Smooth muscle cell (in vitro differentiated cells): ENCODE results near the gene GRB14. TPM values are rescaled to one million over a fixed set of nuclear protein-coding genes. Genes with fewer than 3 reads are reported as not detected.
A peak's percentile ranks its signal among the peaks of the same experiment; 100 is the strongest.

Experiments used
- DNase-seq: peaks from one replicate; lab custom pipeline; 2025; ENCODE audit not compliant: unreplicated experiment; lab: John Stamatoyannopoulos, UW
- H2AFZ ChIP-seq: fragments of 200-600 bp; sonication (generic); 2 replicates; pipeline ENCODE4 v1.6.0; 2016; ENCODE audit warnings: antibody characterized with exemption, low read depth, mild to moderate bottlenecking
- H3F3A ChIP-seq: fragments of 200-600 bp; sonication (generic); 2 replicates; pipeline ENCODE4 v1.6.0; 2017; ENCODE audit warnings: antibody characterized with exemption, low read depth
- H3K27ac ChIP-seq: fragments of 200-600 bp; sonication (generic); 2 replicates; pipeline ENCODE4 v1.5.1; 2016; ENCODE audit warnings: low read depth, mild to moderate bottlenecking
- H3K27me3 ChIP-seq: fragments of 200-600 bp; sonication (generic); 2 replicates; pipeline ENCODE4 v1.6.1; 2016; ENCODE audit warnings: low read depth, mild to moderate bottlenecking
- H3K36me3 ChIP-seq: fragments of 200-600 bp; sonication (generic); 2 replicates; pipeline ENCODE4 v1.5.1; 2016; ENCODE audit warnings: low read depth
- H3K4me1 ChIP-seq: fragments of 200-600 bp; sonication (generic); 2 replicates; pipeline ENCODE4 v1.5.1; 2016; ENCODE audit warnings: low read depth
- H3K4me2 ChIP-seq: fragments of 200-600 bp; sonication (generic); 2 replicates; pipeline ENCODE4 v1.6.0; 2016; ENCODE audit warnings: mild to moderate bottlenecking
- H3K4me3 ChIP-seq: fragments of 200-600 bp; sonication (generic); 2 replicates; pipeline ENCODE4 v1.5.1; 2016; ENCODE audit warnings: mild to moderate bottlenecking
- H3K79me2 ChIP-seq: fragments of 200-600 bp; sonication (generic); 2 replicates; pipeline ENCODE4 v1.6.0; 2016; ENCODE audit warnings: low read depth, mild to moderate bottlenecking
- H3K9ac ChIP-seq: fragments of 200-600 bp; sonication (generic); 2 replicates; pipeline ENCODE4 v1.6.0; 2016; ENCODE audit warnings: low read depth
- H3K9me3 ChIP-seq: fragments of 200-600 bp; sonication (generic); replicated peaks from 2 replicates; pipeline ENCODE4 v1.5.1; 2016; ENCODE audit warnings: low read depth
- H4K20me1 ChIP-seq: fragments of 200-600 bp; sonication (generic); 2 replicates; pipeline ENCODE4 v1.6.0; 2016; ENCODE audit warnings: low read depth
- WGBS: methylation state at CpG from one replicate; pipeline ENCODE4 v1.1.7; 2016; ENCODE audit warnings: low lambda C conversion rate; 5-methylcytosine and 5-hydroxymethylcytosine counted together
- polyA plus RNA-seq: library from polyadenylated mRNA; unstranded; fragments of >200 nt; fragmentation: Nextera tagmentation; extraction: Ambion mirVana; gene quantifications from 2 replicates; pipeline ENCODE4 v1.2.1, GENCODE V29; 2016
- total RNA-seq: library from RNA; depleted of rRNA; stranded (reverse); fragments of >200 nt; gene quantifications from 2 replicates; pipeline ENCODE4 v1.2.3, GENCODE V29; 2014
- TF ChIP-seq, protein P1 (sequence below): fragments of 200-600 bp; sonication (generic); IDR thresholded peaks from 2 replicates; pipeline ENCODE4 v1.5.1; 2017; ENCODE audit warnings: borderline replicate concordance, mild to moderate bottlenecking, antibody characterized with exemption; ENCODE audit not compliant: insufficient read depth, poor library complexity, severe bottlenecking

GRB14 gene
- total and polyA plus RNA-seq, 2 experiments from 2014 or later: 0.22 TPM; not detected in 1

DNA sequence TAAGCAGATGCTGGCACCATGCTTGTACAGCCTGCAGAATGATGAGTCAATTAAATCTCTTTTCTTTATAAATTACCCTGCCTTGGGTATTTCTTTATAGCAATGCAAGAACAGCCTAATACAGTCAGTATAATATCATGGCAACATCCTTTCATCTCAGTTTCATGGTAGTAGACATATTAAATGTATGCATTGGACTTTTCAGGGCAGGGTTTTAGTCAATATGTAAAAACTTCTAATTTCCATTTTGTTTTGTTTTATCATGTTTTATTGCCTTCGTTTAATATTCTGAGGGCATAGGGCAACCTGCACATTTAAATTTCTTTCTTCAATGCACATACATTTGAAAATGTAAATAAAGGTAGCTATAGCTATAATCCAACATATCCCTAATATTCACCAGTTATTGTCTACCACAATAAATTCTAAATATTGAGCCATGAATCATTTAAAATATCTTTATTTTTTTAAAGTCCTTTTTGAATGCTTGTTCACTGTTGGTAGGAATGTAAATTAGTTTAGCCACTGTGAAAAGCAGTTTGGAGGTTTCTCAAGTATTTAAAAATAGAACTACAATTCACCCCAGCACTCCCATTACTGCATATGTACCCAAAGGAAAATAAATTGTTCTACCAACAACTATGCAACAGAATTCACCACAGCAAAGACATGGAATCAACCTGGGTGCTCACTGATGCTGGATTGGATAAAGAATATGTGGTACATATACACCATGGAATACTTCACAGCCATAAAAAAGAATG is 41.8 kb upstream of the GRB14 start:
- Histone ChIP-seq H3K36me3 (no peaks in the 10 kb centered on the region), H3K4me2 (no peak overlapping the region), H3K9me3 (no peaks in the 10 kb centered on the region), H3K4me3 (no peak overlapping the region), H4K20me1 (no peaks in the 10 kb centered on the region), H3K4me1 (no peaks in the 10 kb centered on the region), H3K9ac (no peak overlapping the region), H3F3A (no peaks in the 10 kb centered on the region), H2AFZ (no peak overlapping the region), H3K27ac (no peak overlapping the region), H3K79me2 (no peaks in the 10 kb centered on the region), H3K27me3 (no peaks in the 10 kb centered on the region)
- 100% methylated on average over 1 of the region's 1 CpG for WGBS
- TF ChIP-seq, protein P1, sequence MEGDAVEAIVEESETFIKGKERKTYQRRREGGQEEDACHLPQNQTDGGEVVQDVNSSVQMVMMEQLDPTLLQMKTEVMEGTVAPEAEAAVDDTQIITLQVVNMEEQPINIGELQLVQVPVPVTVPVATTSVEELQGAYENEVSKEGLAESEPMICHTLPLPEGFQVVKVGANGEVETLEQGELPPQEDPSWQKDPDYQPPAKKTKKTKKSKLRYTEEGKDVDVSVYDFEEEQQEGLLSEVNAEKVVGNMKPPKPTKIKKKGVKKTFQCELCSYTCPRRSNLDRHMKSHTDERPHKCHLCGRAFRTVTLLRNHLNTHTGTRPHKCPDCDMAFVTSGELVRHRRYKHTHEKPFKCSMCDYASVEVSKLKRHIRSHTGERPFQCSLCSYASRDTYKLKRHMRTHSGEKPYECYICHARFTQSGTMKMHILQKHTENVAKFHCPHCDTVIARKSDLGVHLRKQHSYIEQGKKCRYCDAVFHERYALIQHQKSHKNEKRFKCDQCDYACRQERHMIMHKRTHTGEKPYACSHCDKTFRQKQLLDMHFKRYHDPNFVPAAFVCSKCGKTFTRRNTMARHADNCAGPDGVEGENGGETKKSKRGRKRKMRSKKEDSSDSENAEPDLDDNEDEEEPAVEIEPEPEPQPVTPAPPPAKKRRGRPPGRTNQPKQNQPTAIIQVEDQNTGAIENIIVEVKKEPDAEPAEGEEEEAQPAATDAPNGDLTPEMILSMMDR: no peak
- DNase-seq: no peak

DNA sequence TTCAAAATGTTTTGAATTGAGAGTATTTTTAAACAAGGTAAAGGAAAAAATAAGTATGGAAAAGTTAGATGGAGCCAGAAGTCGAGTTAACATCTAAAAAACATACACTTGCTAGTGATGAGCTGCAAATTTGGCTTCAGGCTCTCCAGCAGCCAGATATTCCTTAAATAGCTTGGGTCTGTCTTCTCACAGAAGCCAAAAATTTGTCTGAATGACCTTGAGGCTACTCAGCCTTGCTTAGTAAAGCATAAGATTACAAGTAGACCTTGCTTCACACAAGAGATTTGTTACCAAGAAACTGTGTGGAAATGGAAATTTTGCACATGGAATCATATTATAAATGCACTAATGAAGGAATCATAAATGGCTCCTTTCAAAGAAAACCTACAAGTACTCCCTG is 40.8 kb upstream of the GRB14 start:
- H3K27ac ChIP-seq: no peak overlapping the region
- H2AFZ ChIP-seq: no peak overlapping the region
- no peaks in the 10 kb centered on the region for H3K36me3 ChIP-seq
- no peaks in the 10 kb centered on the region for H3K27me3 ChIP-seq
- WGBS: 83% methylated on average over 1 of the region's 1 CpG
- no peaks in the 10 kb centered on the region for H3F3A ChIP-seq
- TF ChIP-seq, protein P1: no peak
- H3K79me2 ChIP-seq: no peaks in the 10 kb centered on the region
- no peak overlapping the region for H3K9ac ChIP-seq
- no peak for DNase-seq
- H3K4me2 ChIP-seq: no peak overlapping the region
- H4K20me1 ChIP-seq: no peaks in the 10 kb centered on the region
- no peaks in the 10 kb centered on the region for H3K9me3 ChIP-seq
- H3K4me1 ChIP-seq: no peaks in the 10 kb centered on the region
- H3K4me3 ChIP-seq: no peak overlapping the region

DNA sequence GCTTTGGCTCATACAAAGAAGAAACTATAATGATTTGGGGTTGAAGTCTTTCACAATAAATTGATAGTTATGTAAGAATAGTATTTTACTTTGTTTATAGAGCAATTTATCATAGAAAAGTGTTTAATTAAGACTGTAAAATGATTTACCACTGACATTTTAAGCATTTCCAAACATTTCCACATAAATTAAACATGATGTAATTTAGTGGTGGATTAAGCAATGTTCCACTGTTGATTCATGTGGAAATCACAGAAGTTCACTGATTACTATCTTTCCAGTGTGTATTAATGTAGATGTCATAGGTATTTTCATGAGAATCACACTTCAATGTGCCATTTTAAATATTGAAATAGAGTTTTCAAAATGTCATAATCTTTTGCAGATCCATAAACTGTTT is 40.1 kb upstream of the GRB14 start:
- Histone ChIP-seq H4K20me1 (no peaks in the 10 kb centered on the region), H3K9ac (no peak overlapping the region), H3K27ac (no peak overlapping the region), H3K27me3 (no peaks in the 10 kb centered on the region), H3K36me3 (no peaks in the 10 kb centered on the region), H3K4me3 (no peak overlapping the region), H2AFZ (no peak overlapping the region), H3K4me2 (no peak overlapping the region), H3K4me1 (no peaks in the 10 kb centered on the region), H3K79me2 (no peaks in the 10 kb centered on the region), H3F3A (no peaks in the 10 kb centered on the region), H3K9me3 (no peaks in the 10 kb centered on the region)
- TF ChIP-seq, protein P1: no peak
- no peak for DNase-seq

DNA sequence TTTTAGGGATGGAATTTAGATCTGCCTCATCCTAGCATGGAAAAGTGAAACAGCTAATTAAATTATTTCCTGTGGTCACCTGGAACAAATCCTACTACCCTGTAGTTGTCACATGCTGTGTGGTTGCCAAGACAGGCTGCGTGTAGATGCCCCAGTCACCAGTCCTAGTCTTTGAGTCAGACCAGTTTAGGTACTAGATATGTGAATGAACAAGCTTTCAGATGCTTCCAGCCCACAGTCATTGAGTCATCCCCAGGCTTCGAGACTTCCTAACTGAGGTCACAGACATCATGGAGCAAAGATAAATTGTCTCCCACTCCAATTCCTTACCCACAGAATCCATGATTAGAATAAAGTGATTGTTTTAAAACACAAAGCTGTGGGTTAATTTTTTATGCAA is 35.8 kb upstream of the GRB14 start:
- H4K20me1 ChIP-seq: no peaks in the 10 kb centered on the region
- H3K79me2 ChIP-seq: no peaks in the 10 kb centered on the region
- H3K27me3 ChIP-seq: no peaks in the 10 kb centered on the region
- 22% methylated on average over 2 of the region's 2 CpGs for WGBS
- no peaks in the 10 kb centered on the region for H3K36me3 ChIP-seq
- H3K4me1 ChIP-seq: no peaks in the 10 kb centered on the region
- TF ChIP-seq, protein P1: no peak
- H3K4me2 ChIP-seq: no peak overlapping the region
- H2AFZ ChIP-seq: no peak overlapping the region
- DNase-seq: no peak
- H3K4me3 ChIP-seq: no peak overlapping the region
- no peaks in the 10 kb centered on the region for H3K9me3 ChIP-seq
- H3K9ac ChIP-seq: peak overlapping the region; percentile 19
- H3K27ac ChIP-seq: peak overlapping the region; percentile 81
- no peaks in the 10 kb centered on the region for H3F3A ChIP-seq
